Ovary (tissue), 9 donors: ENCODE results near the gene UQCC2. TPM values are rescaled to one million over a fixed set of nuclear protein-coding genes. Genes with fewer than 3 reads are reported as not detected.

Source experiments
- DNase-seq, 5 donors: peaks; one replicate each; pipeline ENCODE4 v3.0.0-alpha.2; 2019 to 2020
- H3K27ac ChIP-seq, 2 donors: fragments of 200-600 bp; one replicate each; pipeline versions ENCODE4 v1.5.1 to v1.8.0; 2019 to 2022
- H3K27me3 ChIP-seq: fragments of 200-600 bp; one replicate; pipeline ENCODE4 v1.8.0; 2022
- H3K36me3 ChIP-seq: fragments of 200-600 bp; sonication (generic); one replicate; pipeline ENCODE4 v1.5.1; 2019
- H3K4me1 ChIP-seq: one replicate; pipeline ENCODE4 v1.8.1; 2013; ENCODE audit warnings: mild to moderate bottlenecking, moderate library complexity; ENCODE audit not compliant: insufficient read depth
- H3K4me3 ChIP-seq: fragments of 200-600 bp; sonication (generic); one replicate; pipeline ENCODE4 v1.5.1; 2017
- H3K9me3 ChIP-seq, 2 donors: fragments of 200-600 bp in 1 of 2; sonication (generic) in 1 of 2; one replicate each; pipeline versions ENCODE4 v1.5.1 to v1.8.1; 2013 to 2019; ENCODE audit warnings: mild to moderate bottlenecking in 1 of 2, moderate library complexity in 1 of 2
- EP300 ChIP-seq: sonication (generic); formaldehyde crosslinking; IDR thresholded peaks from one replicate; pipeline ENCODE4 v1.6.1; 2017; ENCODE audit warnings: antibody characterized with exemption
- POLR2A ChIP-seq: fragments of 450-650 bp; IDR thresholded peaks from one replicate; pipeline ENCODE4 v1.6.1; 2017; ENCODE audit warnings: antibody characterized with exemption, mild to moderate bottlenecking, moderate library complexity
- WGBS, 3 donors: extraction: QIAGEN DNeasy Blood & Tissue Kit in 1 of 3; methylation state at CpG; one replicate each; pipeline versions ENCODE4 v1.1.5 to v1.1.7; 2013 to 2017; 5-methylcytosine and 5-hydroxymethylcytosine counted together
- intact Hi-C, 4 donors: fragments of 100-400 bp; cut with DNase I; formaldehyde crosslinking; loops; one replicate each; pipeline versions ENCODE4 v1.11.0 to v1.15.1; 2022 to 2023
- polyA plus RNA-seq, 2 donors: library from polyadenylated mRNA; stranded (reverse); fragments of 200-250 nt in 1 of 2; fragments of 350-450 nt in 1 of 2; fragmentation: Illumina TruSeq in 1 of 2; extraction: RNeasy Lipid Tissue Mini Kit (QIAGEN cat#74804) in 1 of 2; gene quantifications; one replicate each; pipeline ENCODE4 v1.2.3, GENCODE V29; 2013 to 2014
- total RNA-seq, 7 donors: library from RNA; depleted of rRNA in 2 of 7; stranded (reverse); fragments of >200 nt in 2 of 7; fragmentation: NEBNext Ultra II Directional in 3 of 7; extraction: Animal tissue kit (Norgen Biotek cat#: 25700) in 3 of 7; gene quantifications; one replicate each; pipeline versions ENCODE4 v1.1.0 to v1.2.4, GENCODE V29; 2016 to 2023
- TF ChIP-seq, protein P1 (sequence below), 3 donors: fragments of 450-650 bp in 2 of 3; fragments of 200-600 bp in 1 of 3; IDR thresholded peaks; one replicate each; pipeline versions ENCODE4 v1.5.1 to v1.8.0; 2016 to 2022; ENCODE audit warnings: antibody characterized with exemption in 3 of 3, mild to moderate bottlenecking in 1 of 3
- donor health status: DM: no; HTN: no; CAD: no; lungs with moderate emphysema.
- donor health status: DM: no; HTN: no; CAD: no.
- donor health status: Bipolar disorder and iron deficiency.
- donor health status: DM: yes; HTN: yes; CAD: no.
- donor health status: DM: no; HTN: no; CAD: no.
- donor health status: DM: yes; HTN: yes; CAD: no.

Gene UQCC2
- total and polyA plus RNA-seq, 9 donors, result 9.1 to 65.2 (median 38.0) TPM

DNA sequence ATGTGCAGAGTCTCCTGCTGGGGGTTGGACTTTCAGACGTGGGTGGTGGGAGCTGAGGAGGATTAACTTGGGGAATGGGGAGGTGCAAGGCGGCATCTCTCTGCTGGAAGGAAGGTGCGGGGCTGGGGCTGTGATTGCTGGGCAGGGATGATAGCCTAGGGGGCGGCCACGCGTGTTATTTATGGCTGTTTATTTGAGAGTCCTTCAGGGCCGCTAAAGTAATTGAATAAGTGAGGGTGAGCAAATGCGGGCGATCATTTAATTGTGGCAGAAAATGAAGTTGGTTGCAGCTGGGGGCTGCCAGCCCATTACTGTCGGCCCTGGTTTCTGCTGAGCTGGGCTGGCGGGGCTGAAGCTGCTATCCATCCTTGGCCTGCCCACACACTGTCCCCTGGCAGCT lies 42.7 kb upstream of the UQCC2 start:
- no peak overlapping the region for H3K4me3 ChIP-seq
- no peak overlapping the region for H3K27ac ChIP-seq
- no peak for DNase-seq
- no peaks in the 10 kb centered on the region for H3K36me3 ChIP-seq
- H3K9me3 ChIP-seq, result no peaks in the 10 kb centered on the region
- WGBS, 3 donors, result 82 to 83% (median 83%) methylated on average over 11 of the region's 11 CpGs
- intact Hi-C loops, result loop anchor here in 1 of 4 donors (10.0 kb wide), 1 partner anchor 169 kb away; the partner anchor contains the start of gene BAK1
- no peak for TF ChIP-seq EP300
- TF ChIP-seq, protein P1, sequence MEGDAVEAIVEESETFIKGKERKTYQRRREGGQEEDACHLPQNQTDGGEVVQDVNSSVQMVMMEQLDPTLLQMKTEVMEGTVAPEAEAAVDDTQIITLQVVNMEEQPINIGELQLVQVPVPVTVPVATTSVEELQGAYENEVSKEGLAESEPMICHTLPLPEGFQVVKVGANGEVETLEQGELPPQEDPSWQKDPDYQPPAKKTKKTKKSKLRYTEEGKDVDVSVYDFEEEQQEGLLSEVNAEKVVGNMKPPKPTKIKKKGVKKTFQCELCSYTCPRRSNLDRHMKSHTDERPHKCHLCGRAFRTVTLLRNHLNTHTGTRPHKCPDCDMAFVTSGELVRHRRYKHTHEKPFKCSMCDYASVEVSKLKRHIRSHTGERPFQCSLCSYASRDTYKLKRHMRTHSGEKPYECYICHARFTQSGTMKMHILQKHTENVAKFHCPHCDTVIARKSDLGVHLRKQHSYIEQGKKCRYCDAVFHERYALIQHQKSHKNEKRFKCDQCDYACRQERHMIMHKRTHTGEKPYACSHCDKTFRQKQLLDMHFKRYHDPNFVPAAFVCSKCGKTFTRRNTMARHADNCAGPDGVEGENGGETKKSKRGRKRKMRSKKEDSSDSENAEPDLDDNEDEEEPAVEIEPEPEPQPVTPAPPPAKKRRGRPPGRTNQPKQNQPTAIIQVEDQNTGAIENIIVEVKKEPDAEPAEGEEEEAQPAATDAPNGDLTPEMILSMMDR (IDR thresholded peaks at IDR 0.05), result no peak
- TF ChIP-seq POLR2A, result no peak
- H3K4me1 ChIP-seq, result no peaks in the 10 kb centered on the region
- no peaks in the 10 kb centered on the region for H3K27me3 ChIP-seq

DNA sequence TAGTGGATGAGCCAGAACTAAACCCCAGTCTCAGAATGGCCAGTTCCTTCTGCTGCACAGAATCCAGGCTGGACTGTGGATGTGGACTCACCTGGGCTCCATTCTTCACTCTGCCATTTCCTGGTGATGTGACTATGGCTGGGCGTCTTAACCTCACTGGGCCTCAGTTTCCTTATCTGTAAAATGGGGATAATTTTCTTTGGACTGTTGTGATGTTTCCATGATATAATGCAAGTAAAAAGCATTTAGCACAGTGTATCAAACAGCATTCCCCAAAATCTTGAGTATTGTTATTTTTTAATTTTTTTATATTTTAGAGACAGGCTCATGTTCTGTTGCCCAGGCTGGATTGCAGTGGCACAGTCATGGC lies 41.1 kb upstream of the UQCC2 start:
- Histone ChIP-seq H3K27me3 (no peaks in the 10 kb centered on the region), H3K4me3 (no peak overlapping the region), H3K4me1 (no peaks in the 10 kb centered on the region), H3K27ac (no peak overlapping the region), H3K36me3 (no peaks in the 10 kb centered on the region), H3K9me3 (no peaks in the 10 kb centered on the region)
- whole genome bisulfite sequencing, 3 donors, result 93 to 97% (median 97%) methylated on average over 1 of the region's 1 CpG
- no peak for TF ChIP-seq EP300
- TF ChIP-seq POLR2A, result no peak
- TF ChIP-seq, protein P1 (IDR thresholded peaks at IDR 0.05), result no peak
- intact Hi-C loops, result loop anchor here in 1 of 4 donors (10.0 kb wide), 1 partner anchor 168 kb away; the partner anchor contains the start of gene BAK1
- DNase-seq, result no peak

DNA sequence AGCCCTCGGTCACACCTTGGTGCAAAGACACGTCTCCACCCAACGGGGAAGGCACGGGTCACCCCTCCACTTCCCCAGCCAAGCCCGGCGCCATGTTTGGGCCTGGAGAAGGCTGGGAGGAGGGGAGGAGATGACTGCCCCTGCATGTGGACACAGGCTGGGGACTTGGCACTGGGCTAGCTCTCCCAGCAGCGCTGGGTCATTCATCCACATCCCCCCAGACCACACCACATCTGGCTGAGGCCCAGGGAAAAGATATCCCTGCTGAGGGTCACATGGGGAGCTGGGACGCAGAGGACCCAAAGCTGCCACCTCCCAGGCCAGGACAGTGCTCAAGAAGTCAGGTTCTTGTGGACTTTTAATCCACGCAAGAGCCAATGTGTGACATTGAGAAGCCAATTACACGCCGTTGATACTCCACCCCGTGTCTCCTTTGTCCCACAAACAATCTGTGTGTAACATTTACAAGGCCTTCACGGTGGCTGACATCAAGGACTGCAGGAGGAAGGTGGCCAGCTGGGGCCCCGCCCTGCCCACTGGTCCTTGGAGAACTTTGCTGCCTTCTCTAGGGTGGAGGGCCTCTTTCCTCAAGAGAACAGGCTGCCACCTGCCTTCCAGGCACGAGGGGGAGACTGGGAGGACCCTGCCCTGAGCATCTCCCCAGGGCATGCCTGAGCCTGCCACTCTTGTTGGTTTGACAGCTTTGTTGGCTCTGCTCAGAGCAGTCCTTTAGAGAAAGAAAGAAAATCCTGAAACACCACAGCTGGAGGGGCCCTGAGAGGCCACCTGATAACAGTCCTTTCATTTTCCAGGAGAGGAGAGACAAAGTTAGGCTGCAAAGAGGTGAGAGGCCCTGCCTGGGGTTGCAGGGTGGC lies 40.5 kb upstream of the UQCC2 start:
- Histone ChIP-seq H3K27ac (no peak overlapping the region), H3K36me3 (no peaks in the 10 kb centered on the region), H3K4me1 (no peaks in the 10 kb centered on the region), H3K4me3 (no peak overlapping the region), H3K9me3 (no peaks in the 10 kb centered on the region), H3K27me3 (no peaks in the 10 kb centered on the region)
- intact Hi-C loops, result loop anchor here in 1 of 4 donors (10.0 kb wide), 1 partner anchor 167 kb away; the partner anchor contains the start of gene BAK1
- DNase-seq, result no peak
- WGBS, 3 donors, result 74 to 85% (median 83%) methylated on average over 15 of the region's 15 CpGs
- TF ChIP-seq, protein P1 (IDR thresholded peaks at IDR 0.05), result no peak
- TF ChIP-seq EP300, result no peak
- TF ChIP-seq POLR2A, result no peak

DNA sequence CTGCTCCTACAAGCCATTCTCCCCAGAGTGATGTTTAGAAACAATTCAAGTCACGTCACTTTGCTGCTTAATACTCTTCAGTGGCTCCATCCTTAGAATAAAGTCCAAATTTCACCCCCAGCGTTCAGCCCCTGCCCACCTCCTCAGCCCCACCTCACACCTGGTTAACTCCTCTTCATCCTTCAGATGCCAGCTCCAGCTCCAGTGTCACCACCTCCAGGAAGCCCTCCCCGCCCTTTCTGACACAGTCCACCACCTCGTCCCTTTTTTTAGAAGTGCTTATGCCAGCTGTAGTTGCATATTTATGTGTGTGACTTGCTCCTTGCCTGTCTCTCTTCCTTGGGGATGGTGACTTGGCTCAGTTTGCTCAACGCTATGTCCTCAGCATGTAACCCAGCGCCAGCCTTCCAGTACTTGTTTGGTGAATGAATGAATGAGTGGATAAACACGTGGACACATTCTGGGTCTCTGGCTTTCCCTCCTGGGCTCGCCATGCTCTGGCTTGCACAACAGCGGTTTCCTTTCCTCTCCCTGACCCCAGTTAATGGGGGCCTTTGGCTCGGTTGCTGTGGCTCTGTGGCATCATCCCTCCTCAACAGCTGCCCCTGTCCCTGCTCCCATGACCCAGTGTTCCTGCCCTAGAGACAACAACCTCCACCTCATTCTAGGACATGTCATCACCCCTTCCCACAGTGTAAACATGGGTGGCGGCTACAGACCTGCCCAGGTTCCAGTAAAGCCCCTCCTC lies 38.9 kb upstream of the UQCC2 start:
- 54 to 73% (median 60%) methylated on average over 11 of the region's 11 CpGs for WGBS, 3 donors
- intact Hi-C loops, result loop anchor here in 1 of 4 donors (10.0 kb wide), 1 partner anchor 166 kb away; the partner anchor contains the start of gene BAK1
- Histone ChIP-seq H3K9me3 (no peaks in the 10 kb centered on the region), H3K4me3 (no peak overlapping the region), H3K36me3 (no peaks in the 10 kb centered on the region), H3K27ac (no peak overlapping the region), H3K4me1 (no peaks in the 10 kb centered on the region), H3K27me3 (no peaks in the 10 kb centered on the region)
- TF ChIP-seq, protein P1 (IDR thresholded peaks at IDR 0.05), result no peak
- no peak for TF ChIP-seq EP300
- TF ChIP-seq POLR2A, result no peak
- DNase-seq, result peak in 2 of 5 donors; percentile 37 to 68
